Activated T-helper 1 cell treated with anti-CD3 and anti-CD28 coated beads, Interleukin-12 subunit alpha, Interleukin-12 subunit beta, Interleukin-2, Interleukin-4 antibody, amounts not matched to agents 30 ng/mL and 10 ng/mL and 1 ng/mL, durations not matched to agents 14 hours and 24 hours and 36 hours (primary cell): Measurements from ENCODE around the gene DAGLB. TPM values are rescaled to one million over a fixed set of nuclear protein-coding genes. Genes with fewer than 3 reads are reported as not detected.
"Not testable (repeated sequence)": the region's sequence is repeated elsewhere in the genome, so short reads cannot be mapped to it uniquely, and the experiment has no call there.

Experiments
- DNase-seq: peaks from one replicate; pipeline ENCODE4 v3.0.0; 2021; ENCODE audit warnings: low spot score
- H3K27ac Mint-ChIP-seq: one replicate; pipeline ENCODE4 v1.8.0; 2021; ENCODE audit warnings: mild to moderate bottlenecking, mixed read lengths
- H3K27me3 Mint-ChIP-seq: one replicate; pipeline ENCODE4 v1.8.0; 2022; ENCODE audit warnings: mild to moderate bottlenecking, moderate library complexity, mixed read lengths; ENCODE audit not compliant: insufficient read depth
- H3K36me3 Mint-ChIP-seq: one replicate; pipeline ENCODE4 v1.8.0; 2021; ENCODE audit warnings: low read depth, mixed read lengths
- H3K4me1 Mint-ChIP-seq: one replicate; pipeline ENCODE4 v1.8.0; 2021; ENCODE audit warnings: low read depth, mixed read lengths
- H3K4me3 Mint-ChIP-seq: one replicate; pipeline ENCODE4 v1.8.0; 2021; ENCODE audit warnings: mild to moderate bottlenecking, moderate library complexity, mixed read lengths
- H3K9me3 Mint-ChIP-seq: one replicate; pipeline ENCODE4 v1.8.0; 2021; ENCODE audit warnings: mixed read lengths
- intact Hi-C: fragments of 100-400 bp; cut with micrococcal nuclease; formaldehyde crosslinking; loops from one replicate; pipeline ENCODE4 v1.15.1; 2024
- total RNA-seq: library from RNA; stranded (reverse); gene quantifications from 2 replicates; pipeline ENCODE4 v1.2.3, GENCODE V29; 2022

Gene DAGLB
- total RNA-seq, 1 donor from 2014 or later, result 20.3 TPM

DNA sequence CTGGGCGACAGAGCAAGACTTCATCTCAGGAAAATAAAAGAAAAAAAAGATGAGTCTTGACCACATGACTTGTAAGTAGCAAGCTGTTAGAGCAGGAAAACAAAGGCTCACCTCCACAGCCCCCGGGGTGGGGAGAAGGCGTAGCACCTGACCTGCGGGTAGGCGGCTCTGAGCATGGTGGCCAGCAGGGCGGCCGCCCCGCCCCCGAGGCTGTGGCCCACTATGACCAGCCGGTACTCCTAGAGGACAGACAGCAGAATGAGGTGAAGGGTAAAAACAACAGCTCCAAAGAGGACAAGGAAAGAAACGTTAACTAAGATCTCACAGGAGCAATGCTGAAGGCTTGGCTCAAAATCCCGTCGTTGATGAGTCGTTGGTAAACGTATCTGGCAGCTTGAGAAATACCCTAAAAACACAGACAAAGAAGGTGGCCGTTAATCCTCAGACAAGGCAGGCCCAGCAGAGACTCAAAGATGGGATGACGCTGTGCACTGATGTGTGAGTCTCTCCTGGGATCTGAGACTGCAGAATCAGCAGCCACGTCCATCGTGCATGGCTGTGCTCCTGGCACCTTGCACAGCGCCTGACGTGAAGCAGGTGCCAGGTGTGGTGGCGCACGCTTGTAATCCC lies 31.1 kb downstream of the DAGLB start:
- intact Hi-C loops, result no loop called here
- Mint-ChIP-seq H3K4me3 (no peak overlapping the region), H3K4me1 (no peaks in the 10 kb centered on the region), H3K27ac (no peak overlapping the region), H3K36me3 (peaks cover 27% of the 10 kb centered on the region), H3K9me3 (no peaks in the 10 kb centered on the region), H3K27me3 (no peaks in the 10 kb centered on the region)
- DNase-seq, result no peak

GRCh38 chr7:6413637-6414036 lies 34.1 kb downstream of the DAGLB start:
- no peaks in the 10 kb centered on the region for H3K27me3 Mint-ChIP-seq
- no peaks in the 10 kb centered on the region for H3K9me3 Mint-ChIP-seq
- no peak overlapping the region for H3K4me3 Mint-ChIP-seq
- intact Hi-C loops, result no loop called here
- H3K27ac Mint-ChIP-seq, result no peak overlapping the region
- no peak for DNase-seq
- peaks cover 35% of the 10 kb centered on the region for H3K36me3 Mint-ChIP-seq
- no peaks in the 10 kb centered on the region for H3K4me1 Mint-ChIP-seq

- no peaks in the 10 kb centered on the region for H3K4me1 Mint-ChIP-seq
- no peak overlapping the region for H3K4me3 Mint-ChIP-seq
- H3K9me3 Mint-ChIP-seq, result no peaks in the 10 kb centered on the region
- intact Hi-C loops, result no loop called here
- no peaks in the 10 kb centered on the region for H3K27me3 Mint-ChIP-seq
- H3K36me3 Mint-ChIP-seq, result peaks cover 42% of the 10 kb centered on the region
- no peak overlapping the region for H3K27ac Mint-ChIP-seq
- no peak for DNase-seq
Observed at GRCh38 chr7:6409944-6410693, 37.6 kb downstream of the DAGLB start.

DNA sequence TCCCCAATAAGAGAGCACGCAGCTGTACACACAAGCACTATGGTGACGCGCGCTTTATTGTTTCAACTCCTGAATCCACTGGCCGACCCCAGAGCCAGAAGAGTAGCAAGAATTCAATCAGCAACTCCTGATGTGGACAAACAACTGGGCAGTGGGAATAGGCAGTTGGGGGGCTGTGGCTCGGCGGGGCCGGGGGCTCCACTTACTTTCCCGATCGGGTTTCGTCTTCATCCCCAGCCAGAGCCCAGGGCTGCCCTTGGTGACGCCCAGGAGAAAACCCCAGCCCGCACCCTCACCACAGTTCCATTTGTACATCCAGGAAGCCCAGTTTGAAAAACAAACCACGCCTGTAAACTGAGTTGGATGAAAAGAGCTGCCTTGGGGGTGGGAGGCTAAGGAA lies 38.7 kb downstream of the DAGLB start:
- Mint-ChIP-seq H3K4me3 (no peak overlapping the region), H3K4me1 (no peaks in the 10 kb centered on the region), H3K36me3 (peaks cover 42% of the 10 kb centered on the region), H3K9me3 (no peaks in the 10 kb centered on the region), H3K27me3 (no peaks in the 10 kb centered on the region), H3K27ac (no peak overlapping the region)
- DNase-seq, result no peak
- intact Hi-C loops, result no loop called here

- Mint-ChIP-seq H3K27ac (peak overlapping the region; percentile 58), H3K27me3 (no peaks in the 10 kb centered on the region), H3K9me3 (no peaks in the 10 kb centered on the region), H3K4me1 (no peaks in the 10 kb centered on the region), H3K36me3 (peaks cover 43% of the 10 kb centered on the region), H3K4me3 (no peak overlapping the region)
- intact Hi-C loops, result no loop called here
- DNase-seq, result no peak
Observed at GRCh38 chr7:6407434-6407833, 40.3 kb downstream of the DAGLB start.

DNA sequence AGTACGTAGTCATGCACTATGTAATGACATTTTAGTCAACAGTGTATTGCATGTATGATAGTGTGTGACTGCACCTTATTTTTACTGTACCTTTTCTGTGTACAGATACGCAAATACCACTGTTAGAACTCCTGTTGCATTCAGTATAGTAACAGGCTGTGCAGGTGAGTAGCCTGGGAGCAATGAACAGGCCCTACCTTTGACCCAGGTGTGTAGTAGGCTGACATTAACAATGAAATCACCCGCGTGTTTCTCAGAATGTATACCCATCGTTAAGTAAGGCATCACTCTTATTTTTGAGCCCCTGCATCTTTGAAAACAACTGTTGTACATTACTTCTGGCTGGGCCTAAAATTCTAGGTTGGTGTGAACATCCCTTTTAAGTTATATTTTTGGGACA lies 41.6 kb downstream of the DAGLB start:
- H3K4me1 Mint-ChIP-seq, result no peaks in the 10 kb centered on the region
- H3K9me3 Mint-ChIP-seq, result no peaks in the 10 kb centered on the region
- no peak overlapping the region for H3K4me3 Mint-ChIP-seq
- DNase-seq, result no peak
- no peak overlapping the region for H3K27ac Mint-ChIP-seq
- no peaks in the 10 kb centered on the region for H3K27me3 Mint-ChIP-seq
- intact Hi-C loops, result no loop called here
- peaks cover 44% of the 10 kb centered on the region for H3K36me3 Mint-ChIP-seq

DNA sequence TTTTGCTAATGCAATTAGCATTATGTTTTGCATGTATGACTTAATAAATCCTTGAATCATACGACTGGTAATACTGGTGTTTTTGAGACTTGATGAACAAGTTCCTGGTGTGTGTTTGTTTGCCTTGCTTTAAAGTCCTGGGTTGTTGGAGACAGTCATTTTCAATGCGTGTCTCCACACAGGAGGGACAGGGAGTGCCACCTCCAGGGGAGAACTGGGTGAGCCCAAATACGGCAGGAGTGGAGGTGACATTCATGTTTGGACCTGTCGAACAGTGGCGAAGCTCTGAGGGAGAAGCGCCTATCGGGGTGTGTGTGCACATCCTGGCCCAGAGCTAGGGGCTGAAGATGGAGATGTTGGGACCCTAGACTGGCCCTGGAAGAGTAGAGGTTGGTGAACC lies 43.8 kb downstream of the DAGLB start:
- Mint-ChIP-seq H3K27ac (no peak overlapping the region), H3K36me3 (peaks cover 38% of the 10 kb centered on the region), H3K4me3 (no peak overlapping the region), H3K27me3 (no peaks in the 10 kb centered on the region), H3K4me1 (peaks cover 3% of the 10 kb centered on the region), H3K9me3 (no peaks in the 10 kb centered on the region)
- intact Hi-C loops, result no loop called here
- DNase-seq, result no peak

- Mint-ChIP-seq H3K4me3 (no peak overlapping the region), H3K36me3 (peaks cover 36% of the 10 kb centered on the region), H3K4me1 (peaks cover 10% of the 10 kb centered on the region), H3K27me3 (no peaks in the 10 kb centered on the region), H3K9me3 (no peaks in the 10 kb centered on the region), H3K27ac (no peak overlapping the region)
- intact Hi-C loops, result no loop called here
- no peak for DNase-seq
Observed at GRCh38 chr7:6402741-6403140, 45.0 kb downstream of the DAGLB start.

GRCh38 chr7:6402041-6402440 lies 45.7 kb downstream of the DAGLB start:
- intact Hi-C loops, result no loop called here
- Mint-ChIP-seq H3K4me3 (no peak overlapping the region), H3K27me3 (no peaks in the 10 kb centered on the region), H3K36me3 (peaks cover 32% of the 10 kb centered on the region), H3K27ac (no peak overlapping the region), H3K9me3 (no peaks in the 10 kb centered on the region), H3K4me1 (peaks cover 10% of the 10 kb centered on the region)
- no peak for DNase-seq

- H3K27me3 Mint-ChIP-seq, result no peaks in the 10 kb centered on the region
- no peak overlapping the region for H3K4me3 Mint-ChIP-seq
- intact Hi-C loops, result no loop called here
- peaks cover 10% of the 10 kb centered on the region for H3K4me1 Mint-ChIP-seq
- peaks cover 32% of the 10 kb centered on the region for H3K36me3 Mint-ChIP-seq
- no peak for DNase-seq
- no peak overlapping the region for H3K27ac Mint-ChIP-seq
- no peaks in the 10 kb centered on the region for H3K9me3 Mint-ChIP-seq
Observed at GRCh38 chr7:6401536-6401935, 46.2 kb downstream of the DAGLB start.

DNA sequence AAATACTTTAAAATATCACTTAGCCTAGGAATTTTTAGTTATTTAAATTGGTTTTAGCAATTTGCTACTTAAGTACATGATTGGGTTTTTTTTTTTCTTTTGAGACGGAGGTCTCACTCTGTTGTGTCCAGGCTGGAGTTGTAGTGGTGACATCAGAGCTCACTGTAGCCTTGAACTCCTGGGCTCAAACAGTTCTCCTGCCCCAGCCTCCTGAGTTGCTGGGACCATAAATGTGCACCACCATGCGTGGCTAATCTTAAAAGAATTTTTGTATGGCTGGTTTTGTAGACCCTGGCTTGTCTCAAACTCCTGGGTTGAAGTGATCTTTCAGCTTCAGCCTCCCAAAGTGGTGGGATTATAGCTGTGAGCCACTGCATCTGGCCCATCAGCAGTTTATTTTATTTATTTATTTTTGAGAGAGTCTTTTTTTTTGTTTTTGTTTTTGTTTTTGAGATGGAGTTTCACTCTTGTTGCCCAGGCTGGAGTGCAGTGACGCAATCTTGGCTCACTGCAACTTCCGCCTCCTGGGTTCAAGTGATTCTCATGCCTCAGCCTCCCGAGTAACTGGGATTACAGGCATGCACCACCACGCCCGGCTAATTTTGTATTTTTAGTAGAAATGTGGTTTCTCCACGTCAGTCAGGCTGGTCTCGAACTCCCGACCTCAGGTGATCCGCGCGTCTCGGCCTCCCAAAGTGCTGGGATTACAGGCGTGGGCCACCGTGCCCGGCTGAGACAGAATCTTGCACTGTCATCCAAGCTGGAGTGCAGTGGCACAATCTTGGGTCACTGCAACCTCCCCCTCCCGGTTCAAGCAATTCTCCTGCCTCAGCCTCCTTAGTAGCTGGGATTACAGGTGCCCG lies 47.3 kb downstream of the DAGLB start:
- DNase-seq, H3K4me3 Mint-ChIP-seq, H3K27me3 Mint-ChIP-seq, H3K9me3 Mint-ChIP-seq, intact Hi-C loops, H3K27ac Mint-ChIP-seq: not testable (repeated sequence)
- Mint-ChIP-seq H3K4me1 (peaks cover 20% of the 10 kb centered on the region), H3K36me3 (peaks cover 24% of the 10 kb centered on the region)

GRCh38 chr7:6399351-6399750 lies 48.4 kb downstream of the DAGLB start:
- intact Hi-C loops, result no loop called here
- peaks cover 26% of the 10 kb centered on the region for H3K4me1 Mint-ChIP-seq
- no peak for DNase-seq
- no peak overlapping the region for H3K27ac Mint-ChIP-seq
- no peaks in the 10 kb centered on the region for H3K9me3 Mint-ChIP-seq
- H3K4me3 Mint-ChIP-seq, result no peak overlapping the region
- H3K36me3 Mint-ChIP-seq, result peaks cover 23% of the 10 kb centered on the region
- no peaks in the 10 kb centered on the region for H3K27me3 Mint-ChIP-seq

DNA sequence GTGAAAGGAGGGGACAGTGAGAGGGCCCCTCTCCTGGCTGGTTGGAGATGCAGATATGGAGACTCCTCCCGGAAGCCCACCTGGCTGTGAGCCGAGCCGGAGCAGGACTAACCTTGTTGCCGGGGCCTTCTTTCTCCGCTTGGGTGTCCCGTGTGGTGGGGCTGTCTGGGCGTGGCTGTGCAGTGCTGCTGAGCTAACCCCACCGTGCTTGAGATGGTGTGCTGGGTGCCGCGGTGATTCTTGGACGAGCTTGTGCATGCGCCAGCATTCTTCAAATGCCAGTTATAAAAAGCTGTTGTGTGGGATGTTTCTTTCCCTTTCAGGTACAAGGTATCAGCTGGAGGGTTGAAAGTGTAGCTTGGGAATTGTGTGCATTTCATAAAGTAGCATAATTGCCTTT lies 48.8 kb downstream of the DAGLB start:
- DNase-seq, result no peak
- no peak overlapping the region for H3K4me3 Mint-ChIP-seq
- H3K27me3 Mint-ChIP-seq, result no peaks in the 10 kb centered on the region
- H3K36me3 Mint-ChIP-seq, result peaks cover 26% of the 10 kb centered on the region
- intact Hi-C loops, result no loop called here
- H3K27ac Mint-ChIP-seq, result no peak overlapping the region
- peaks cover 30% of the 10 kb centered on the region for H3K4me1 Mint-ChIP-seq
- no peaks in the 10 kb centered on the region for H3K9me3 Mint-ChIP-seq
